NT2/D1 (cell line): Measurements from ENCODE around the gene POLR2E.

Experiments used
- SUZ12 ChIP-seq: IDR thresholded peaks from 2 replicates; pipeline ENCODE4 v1.6.1; 2011; ENCODE audit not compliant: insufficient read length, insufficient read depth; ENCODE audit errors: extremely low read depth
- ZNF274 ChIP-seq: IDR thresholded peaks from 2 replicates; pipeline ENCODE4 v1.6.1; 2011; ENCODE audit warnings: mild to moderate bottlenecking, low read depth, low read length

DNA sequence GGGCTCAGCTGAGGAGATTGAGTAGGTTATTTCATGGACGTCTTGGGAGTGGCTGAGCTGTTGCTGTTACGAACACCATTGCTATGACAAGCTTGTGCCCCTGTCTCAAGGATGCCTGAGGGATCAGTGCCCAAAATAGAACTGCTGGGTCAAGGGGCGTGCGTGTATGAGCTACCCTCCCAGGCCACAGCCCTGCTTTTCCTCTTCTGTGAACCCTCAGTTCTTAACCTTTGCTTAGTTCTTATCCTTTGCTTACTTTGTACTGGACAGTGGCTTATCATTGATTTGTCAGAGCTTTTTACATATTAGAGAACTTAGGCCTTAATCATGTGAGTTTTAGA, 19.2 kb downstream of the POLR2E start:
- TF ChIP-seq ZNF274 (no peak), SUZ12 (no peak)
